GM23338 (cell line): ENCODE data around the gene GRIPAP1. TPM values are rescaled to one million over a fixed set of nuclear protein-coding genes. Genes with fewer than 3 reads are reported as not detected.

Experiments
- ATAC-seq: fragments of 200-7000 bp; cut with Tn5 transposase; 3 replicates; pipeline ENCODE4 v1.9.1; 2020
- DNase-seq: peaks from one replicate; pipeline ENCODE4 v3.0.0-alpha.2; 2015; ENCODE audit warnings: low spot score
- H2AFZ ChIP-seq: fragments of 200-600 bp; sonication (generic); 2 replicates; pipeline ENCODE4 v1.8.0; 2016; ENCODE audit warnings: antibody characterized with exemption, mild to moderate bottlenecking, moderate library complexity
- H3F3A ChIP-seq: fragments of 200-600 bp; sonication (generic); replicated peaks from 2 replicates; pipeline ENCODE4 v1.8.0; 2017; ENCODE audit warnings: antibody characterized with exemption, mixed run types, low read depth
- H3K27ac ChIP-seq: fragments of 200-600 bp; sonication (generic); 2 replicates; pipeline ENCODE4 v1.6.1; 2016; ENCODE audit warnings: low read depth
- H3K27me3 ChIP-seq: fragments of 200-600 bp; sonication (generic); 2 replicates; pipeline ENCODE4 v1.8.0; 2016; ENCODE audit warnings: mild to moderate bottlenecking, mixed run types, moderate library complexity; ENCODE audit not compliant: insufficient read depth
- H3K36me3 ChIP-seq: fragments of 200-600 bp; sonication (generic); 2 replicates; pipeline ENCODE4 v1.8.0; 2016; ENCODE audit warnings: mild to moderate bottlenecking; ENCODE audit not compliant: insufficient read depth
- H3K4me1 ChIP-seq: fragments of 200-600 bp; sonication (generic); 2 replicates; pipeline ENCODE4 v1.8.0; 2016; ENCODE audit warnings: mild to moderate bottlenecking, moderate library complexity; ENCODE audit not compliant: insufficient read depth
- H3K4me2 ChIP-seq: fragments of 200-600 bp; sonication (generic); 2 replicates; pipeline ENCODE4 v1.7.1; 2017; ENCODE audit warnings: mixed run types
- H3K4me3 ChIP-seq: fragments of 200-600 bp; sonication (generic); 2 replicates; pipeline ENCODE4 v1.6.1; 2016; ENCODE audit warnings: mixed run types
- H3K79me2 ChIP-seq: fragments of 200-600 bp; sonication (generic); replicated peaks from 2 replicates; pipeline ENCODE4 v1.8.0; 2017; ENCODE audit warnings: mild to moderate bottlenecking; ENCODE audit not compliant: insufficient read depth
- H3K9me2 ChIP-seq: fragments of 200-600 bp; sonication (generic); 2 replicates; pipeline ENCODE4 v1.8.0; 2017; ENCODE audit not compliant: insufficient read depth
- H4K20me1 ChIP-seq: fragments of 200-600 bp; sonication (generic); replicated peaks from 2 replicates; pipeline ENCODE4 v1.8.0; 2017; ENCODE audit warnings: mild to moderate bottlenecking; ENCODE audit not compliant: insufficient read depth
- H3K27ac Mint-ChIP-seq: 2 replicates; pipeline ENCODE4 v1.8.0; 2020; ENCODE audit warnings: inconsistent platforms, mild to moderate bottlenecking, moderate library complexity, mixed read lengths
- H3K27me3 Mint-ChIP-seq: 3 replicates; pipeline ENCODE4 v1.8.0; 2022; ENCODE audit warnings: low read depth, mild to moderate bottlenecking, moderate library complexity, mixed read lengths, inconsistent platforms; ENCODE audit not compliant: insufficient read depth, poor library complexity
- H3K36me3 Mint-ChIP-seq: 3 replicates; pipeline ENCODE4 v1.8.0; 2021; ENCODE audit warnings: low read depth, mild to moderate bottlenecking, inconsistent platforms, moderate library complexity, mixed read lengths
- H3K4me1 Mint-ChIP-seq: 3 replicates; pipeline ENCODE4 v1.8.0; 2020; ENCODE audit warnings: mild to moderate bottlenecking, inconsistent platforms, mixed read lengths
- H3K4me3 Mint-ChIP-seq: 3 replicates; pipeline ENCODE4 v1.8.0; 2021; ENCODE audit warnings: moderate library complexity, mild to moderate bottlenecking, inconsistent platforms, mixed read lengths
- H3K9me3 Mint-ChIP-seq: 3 replicates; pipeline ENCODE4 v1.8.0; 2020; ENCODE audit warnings: moderate library complexity, mild to moderate bottlenecking, inconsistent platforms, mixed read lengths
- CREB1 ChIP-seq: fragments of 250-450 bp; sonication (Bioruptor Pico); IDR thresholded peaks from 2 replicates; pipeline ENCODE4 v1.5.0; 2020; ENCODE audit warnings: low read depth, mild to moderate bottlenecking, moderate library complexity
- EZH2 ChIP-seq: fragments of 200-600 bp; sonication (generic); IDR thresholded peaks from one replicate; pipeline ENCODE4 v1.8.0; 2017; ENCODE audit warnings: antibody characterized with exemption, mild to moderate bottlenecking, low read depth; ENCODE audit not compliant: unreplicated experiment
- EZH2phosphoT487 ChIP-seq: fragments of 200-600 bp; sonication (generic); IDR thresholded peaks from one replicate; pipeline ENCODE4 v1.8.1; 2018; ENCODE audit warnings: antibody characterized with exemption; ENCODE audit not compliant: unreplicated experiment
- JUNB ChIP-seq: IDR thresholded peaks from one replicate; pipeline ENCODE4 v1.6.1; 2016; ENCODE audit warnings: antibody characterized with exemption; ENCODE audit not compliant: unreplicated experiment
- NANOG ChIP-seq: IDR thresholded peaks from 2 replicates; pipeline ENCODE4 v1.6.1; 2016; ENCODE audit warnings: antibody characterized with exemption, borderline replicate concordance
- POLR2AphosphoS5 ChIP-seq: IDR thresholded peaks from 2 replicates; pipeline ENCODE4 v1.6.1; 2016; ENCODE audit warnings: antibody characterized with exemption, low read depth
- ZNF114 ChIP-seq: fragments of 250-450 bp; sonication (Bioruptor Pico); IDR thresholded peaks from 2 replicates; pipeline ENCODE4 v1.5.0; 2020; ENCODE audit warnings: mild to moderate bottlenecking, moderate library complexity
- ZNF462 ChIP-seq: fragments of 250-450 bp; sonication (Bioruptor Pico); IDR thresholded peaks from 2 replicates; pipeline ENCODE4 v1.5.0; 2020; ENCODE audit warnings: mild to moderate bottlenecking, moderate library complexity
- polyA plus RNA-seq: library from polyadenylated mRNA; unstranded; fragments of >200 nt; fragmentation: Nextera tagmentation; extraction: Ambion mirVana; gene quantifications from 2 replicates; pipeline ENCODE4 v1.2.1, GENCODE V29; 2016
- total RNA-seq: library from RNA; depleted of rRNA; stranded (reverse); fragments of >200 nt; shearing (Covaris generic); gene quantifications from 2 replicates; pipeline ENCODE4 v1.2.3, GENCODE V29; 2014

Gene GRIPAP1
- total and polyA plus RNA-seq, 2 experiments from 2014 or later: 39.1 to 62.2 TPM

GRCh38 chrX:48940404-48940955 is 61.6 kb downstream of the GRIPAP1 start:
- Histone ChIP-seq H4K20me1 (no peaks in the 10 kb centered on the region; the same call in 1 of the 2 replicates), H3K27ac (no peak overlapping the region), H3K79me2 (peaks cover 66% of the 10 kb centered on the region), H3K4me3 (no peak overlapping the region), H3K4me1 (peaks cover 4% of the 10 kb centered on the region; the same call in 1 of the 2 replicates), H3K36me3 (no peaks in the 10 kb centered on the region), H3K9me2 (no peaks in the 10 kb centered on the region), H3F3A (no peaks in the 10 kb centered on the region), H2AFZ (no peak overlapping the region), H3K27me3 (no peaks in the 10 kb centered on the region), H3K4me2 (no peak overlapping the region)
- Mint-ChIP-seq H3K27me3 (peaks cover 6% of the 10 kb centered on the region), H3K27ac (peak overlapping the region; percentile 31; the same call in 1 of the 2 replicates), H3K4me3 (no peak overlapping the region), H3K9me3 (no peaks in the 10 kb centered on the region; the same call in 2 of the 3 replicates), H3K4me1 (peaks cover 46% of the 10 kb centered on the region), H3K36me3 (peaks cover 40% of the 10 kb centered on the region)
- ATAC-seq: no peak
- DNase-seq: no peak
- TF ChIP-seq ZNF462 (CRISPR knock-in tag) (no peak), ZNF114 (CRISPR knock-in tag) (no peak), EZH2phosphoT487 (no peak), JUNB (no peak), CREB1 (CRISPR knock-in tag) (no peak), EZH2 (no peak), POLR2AphosphoS5 (no peak), NANOG (no peak)
